Suprapubic skin (tissue), 3 donors: ENCODE measurements around the gene CAMK2A.

Experiments
- CTCF ChIP-seq, 2 donors: fragments of 200-600 bp in 1 of 2; fragments of 450-650 bp in 1 of 2; sonication (generic) in 1 of 2; IDR thresholded peaks; one replicate each; pipeline ENCODE4 v1.5.1; 2016 to 2019; ENCODE audit warnings: antibody characterized with exemption in 2 of 2, mild to moderate bottlenecking in 1 of 2, moderate library complexity in 1 of 2
- EP300 ChIP-seq: sonication (generic); formaldehyde crosslinking; IDR thresholded peaks from one replicate; pipeline ENCODE4 v1.6.1; 2017; ENCODE audit warnings: antibody characterized with exemption
- POLR2A ChIP-seq, 2 donors: fragments of 450-650 bp; IDR thresholded peaks; one replicate each; pipeline ENCODE4 v1.6.1; 2017; ENCODE audit warnings: antibody characterized with exemption in 2 of 2, mild to moderate bottlenecking in 2 of 2, moderate library complexity in 2 of 2

- TF ChIP-seq CTCF (IDR thresholded peaks at IDR 0.05): no peak
- TF ChIP-seq POLR2A (IDR thresholded peaks at IDR 0.05): no peak
- no peak for TF ChIP-seq EP300
These were observed 47.2 kb downstream of the CAMK2A start for GRCh38 chr5:150242251-150242894.
